A549 (cell line): Measurements from ENCODE around the gene NUP214. TPM values are rescaled to one million over a fixed set of nuclear protein-coding genes. Genes with fewer than 3 reads are reported as not detected.

Experiments used
- ATAC-seq, 2 experiments: fragments of 200-7000 bp in 1 of 2; fragments of >200 bp in 1 of 2; cut with Nextera tagmentation in 1 of 2; cut with Tn5 transposase in 1 of 2; 3 replicates each; pipeline versions ENCODE4 v1.8.0 to v1.9.1; 2018 to 2020; ENCODE audit warnings: mild to moderate bottlenecking in 1 of 2, moderate library complexity in 1 of 2
- CTCF ChIA-PET: fragments of 300-600 bp; sonication (Branson Sonifier 250); formaldehyde crosslinking; extraction: SDS; loops from one replicate; lab custom pipeline; 2021; ENCODE audit warnings: antibody characterized with exemption, inconsistent platforms; lab: Yijun Ruan, JAX
- POLR2A ChIA-PET: fragments of 350-600 bp; formaldehyde crosslinking; extraction: SDS; loops from one replicate; lab custom pipeline; 2021; ENCODE audit warnings: antibody characterized with exemption, inconsistent platforms; lab: Yijun Ruan, JAX
- DNase-seq, 2 experiments: peaks; one replicate each; pipeline versions ENCODE4 v3.0.0 to v3.0.0-alpha.2; 2011 to 2016; ENCODE audit warnings: low read depth in 1 of 2, low spot score in 1 of 2
- FAIRE-seq: peaks from 2 replicates; lab custom pipeline; 2011; peaks lifted over from hg19 to GRCh38; lab: Jason Lieb, UNC
- H3K27ac ChIP-seq, 2 experiments: fragments of >200 bp; sonication (Bioruptor Twin); formaldehyde crosslinking; 3 replicates each; pipeline ENCODE4 v1.5.1; 2016 to 2017
- H3K4me1 ChIP-seq: fragments of >200 bp; sonication (Bioruptor Twin); formaldehyde crosslinking; 3 replicates; pipeline ENCODE4 v1.6.1; 2016
- H3K4me2 ChIP-seq: fragments of >200 bp; sonication (Bioruptor Twin); formaldehyde crosslinking; 3 replicates; pipeline ENCODE4 v1.6.1; 2016
- H3K4me3 ChIP-seq: fragments of >200 bp; sonication (Bioruptor Twin); formaldehyde crosslinking; 3 replicates; pipeline ENCODE4 v1.5.1; 2016
- H3K9me3 ChIP-seq: fragments of >200 bp; sonication (Bioruptor Twin); formaldehyde crosslinking; 3 replicates; pipeline ENCODE4 v1.6.1; 2016
- CEBPB ChIP-seq, 2 experiments: fragments of >200 bp in 1 of 2; sonication (Bioruptor Twin) in 1 of 2; formaldehyde crosslinking in 1 of 2; IDR thresholded peaks; 2 replicates each; pipeline ENCODE4 v1.6.1; 2012 to 2016
- CTCF ChIP-seq: fragments of >200 bp; sonication (Bioruptor Twin); formaldehyde crosslinking; IDR thresholded peaks from 3 replicates; pipeline ENCODE4 v1.5.1; 2016
- E2F6 ChIP-seq: IDR thresholded peaks from 2 replicates; pipeline ENCODE4 v1.6.1; 2012; ENCODE audit warnings: low read depth, borderline replicate concordance
- EHF ChIP-seq: fragments of 250-450 bp; sonication (Bioruptor Pico); IDR thresholded peaks from 2 replicates; pipeline ENCODE4 v1.5.0; 2020; ENCODE audit warnings: mild to moderate bottlenecking
- EHMT2 ChIP-seq: fragments of 200-600 bp; sonication (generic); IDR thresholded peaks from 2 replicates; pipeline ENCODE4 v1.6.1; 2016; ENCODE audit warnings: antibody characterized with exemption, low read depth, mild to moderate bottlenecking, moderate library complexity
- EP300 ChIP-seq, 2 experiments: fragments of >200 bp; sonication (Bioruptor Twin); formaldehyde crosslinking; IDR thresholded peaks; 2 replicates in 1 of 2; 3 replicates in 1 of 2; pipeline ENCODE4 v1.6.1; 2016 to 2017
- FOXS1 ChIP-seq: fragments of 250-450 bp; sonication (Bioruptor Pico); IDR thresholded peaks from 2 replicates; pipeline ENCODE4 v1.5.0; 2020; ENCODE audit warnings: mild to moderate bottlenecking, moderate library complexity
- HEYL ChIP-seq: fragments of 250-450 bp; sonication (Bioruptor Pico); IDR thresholded peaks from 2 replicates; pipeline ENCODE4 v1.8.0; 2021; ENCODE audit warnings: mild to moderate bottlenecking, moderate library complexity
- HOXB5 ChIP-seq: fragments of 250-450 bp; sonication (Bioruptor Pico); IDR thresholded peaks from 2 replicates; pipeline ENCODE4 v1.5.0; 2020; ENCODE audit warnings: mild to moderate bottlenecking, moderate library complexity
- NFE2L2 ChIP-seq: fragments of 150-350 bp; conservative IDR thresholded peaks from 2 replicates; pipeline ENCODE4 v1.6.1; 2014; ENCODE audit warnings: low read length
- REST ChIP-seq: fragments of 200-600 bp; sonication (generic); IDR thresholded peaks from 2 replicates; pipeline ENCODE4 v1.6.1; 2016; ENCODE audit warnings: antibody characterized with exemption, mild to moderate bottlenecking, moderate library complexity
- USF2 ChIP-seq: fragments of 450-650 bp; IDR thresholded peaks from 2 replicates; pipeline ENCODE4 v1.6.1; 2014; ENCODE audit warnings: antibody characterized with exemption
- ZC3H11A ChIP-seq: fragments of 450-650 bp; IDR thresholded peaks from 2 replicates; pipeline ENCODE4 v1.6.1; 2014; ENCODE audit warnings: antibody characterized with exemption, mild to moderate bottlenecking
- ZFP36 ChIP-seq: fragments of 450-650 bp; IDR thresholded peaks from 2 replicates; pipeline ENCODE4 v1.6.1; 2014; ENCODE audit warnings: borderline replicate concordance; ENCODE audit not compliant: partially characterized antibody
- ZSCAN20 ChIP-seq: fragments of 250-450 bp; sonication (Bioruptor Pico); IDR thresholded peaks from 2 replicates; pipeline ENCODE4 v1.8.0; 2022; ENCODE audit warnings: mild to moderate bottlenecking, moderate library complexity
- WGBS: methylation state at CpG from one replicate; pipeline ENCODE4 v1.1.6; 2017; ENCODE audit errors: missing lambda C conversion rate; 5-methylcytosine and 5-hydroxymethylcytosine counted together
- polyA plus RNA-seq, 4 experiments: library from polyadenylated mRNA; depleted of rRNA in 3 of 4; stranded (reverse); fragments of >200 nt; fragmentation: RNase III in 1 of 4; extraction: RNeasy Plus Mini Kit Qiagen cat#74134 plus additional on column Dnase treatment in 1 of 4; gene quantifications; 2 replicates in 3 of 4; 3 replicates in 1 of 4; pipeline ENCODE4 v1.2.3, GENCODE V29; 2011 to 2017

The NUP214 gene
- polyA plus RNA-seq, 2 of the 4 experiments (the other 2 are of a cell fraction) = 14.4 to 18.5 TPM

- DNase-seq = no peak
Measured at GRCh38 chr9:131237931-131238401, 112.6 kb downstream of the NUP214 start.

GRCh38 chr9:131238402-131239021 is 113.1 kb downstream of the NUP214 start:
- POLR2A ChIA-PET = no interaction called here
- H3K4me2 ChIP-seq = no peak overlapping the region
- 89% methylated on average over 23 of the region's 23 CpGs for WGBS
- FAIRE-seq = no peak
- CTCF ChIA-PET = interaction anchor here (0.5 to 1.7 kb wide), 2 partner anchors 37 to 98 kb away, joined by 3 to 4 read pairs; no protein-coding TSS in a partner anchor
- no peak for DNase-seq
- H3K9me3 ChIP-seq = peaks cover 3% of the 10 kb centered on the region; the same call in 1 of the 3 replicates
- H3K4me1 ChIP-seq = no peaks in the 10 kb centered on the region
- ATAC-seq = peak; percentile 7 to 25; a peak in 2 of 6 replicates
- TF ChIP-seq ZFP36 = no peak
- TF ChIP-seq ZSCAN20 (CRISPR knock-in tag) = no peak
- no peak for TF ChIP-seq NFE2L2
- TF ChIP-seq EP300 (IDR thresholded peaks at IDR 0.05) = no peak
- no peak for TF ChIP-seq EHF (CRISPR knock-in tag)
- no peak for TF ChIP-seq ZC3H11A
- H3K4me3 ChIP-seq = no peak overlapping the region
- H3K27ac ChIP-seq = no peak overlapping the region

More at GRCh38 chr9:131237931-131238401, 112.6 kb downstream of the NUP214 start:
- no peak overlapping the region for H3K4me3 ChIP-seq
- CTCF ChIA-PET = interaction anchor here (1.7 kb wide), 1 partner anchor 99 kb away, joined by 4 read pairs; no protein-coding TSS in a partner anchor
- no peak overlapping the region for H3K27ac ChIP-seq
- no peak for TF ChIP-seq USF2
- TF ChIP-seq CTCF = no peak
- TF ChIP-seq, all 56 proteins: peak for 0
- POLR2A ChIA-PET = no interaction called here
- Histone ChIP-seq H3K9me3 (peaks cover 3% of the 10 kb centered on the region; the same call in 1 of the 3 replicates), H3K4me1 (no peaks in the 10 kb centered on the region), H3K4me2 (no peak overlapping the region)
- 82% methylated on average over 11 of the region's 11 CpGs for WGBS
- FAIRE-seq = no peak
- ATAC-seq = peak in 1 of 2 experiments; percentile 18; a peak in 2 of 6 replicates

GRCh38 chr9:131239161-131239975 is 114.0 kb downstream of the NUP214 start:
- FAIRE-seq = no peak
- H3K27ac ChIP-seq = no peak overlapping the region
- DNase-seq = no peak
- TF ChIP-seq EP300 (IDR thresholded peaks at IDR 0.05) (no peak), REST (no peak), HOXB5 (CRISPR knock-in tag) (no peak), EHMT2 (no peak), HEYL (no peak), E2F6 (no peak), FOXS1 (no peak), CEBPB (IDR thresholded peaks at IDR 0.05) (no peak)
- no peak overlapping the region for H3K4me3 ChIP-seq
- POLR2A ChIA-PET = no interaction called here
- CTCF ChIA-PET = interaction anchor here (0.5 kb wide), 1 partner anchor 38 kb away, joined by 3 read pairs; no protein-coding TSS in a partner anchor
- WGBS = 89% methylated on average over 15 of the region's 23 CpGs
- H3K4me1 ChIP-seq = no peaks in the 10 kb centered on the region
- H3K4me2 ChIP-seq = no peak overlapping the region
- ATAC-seq = peak; percentile 19 to 25; a peak in 3 of 6 replicates
- peaks cover 3% of the 10 kb centered on the region; the same call in 1 of the 3 replicates for H3K9me3 ChIP-seq
